SKM-1 treated with dmso at 0.1 percent for 144 hours (cell line): Measurements from ENCODE around the gene PLEKHF1.

ENCODE experiments used
- DNase-seq: peaks from one replicate; lab custom pipeline; 2025; ENCODE audit not compliant: unreplicated experiment; lab: John Stamatoyannopoulos, UW

The PLEKHF1 gene

DNA sequence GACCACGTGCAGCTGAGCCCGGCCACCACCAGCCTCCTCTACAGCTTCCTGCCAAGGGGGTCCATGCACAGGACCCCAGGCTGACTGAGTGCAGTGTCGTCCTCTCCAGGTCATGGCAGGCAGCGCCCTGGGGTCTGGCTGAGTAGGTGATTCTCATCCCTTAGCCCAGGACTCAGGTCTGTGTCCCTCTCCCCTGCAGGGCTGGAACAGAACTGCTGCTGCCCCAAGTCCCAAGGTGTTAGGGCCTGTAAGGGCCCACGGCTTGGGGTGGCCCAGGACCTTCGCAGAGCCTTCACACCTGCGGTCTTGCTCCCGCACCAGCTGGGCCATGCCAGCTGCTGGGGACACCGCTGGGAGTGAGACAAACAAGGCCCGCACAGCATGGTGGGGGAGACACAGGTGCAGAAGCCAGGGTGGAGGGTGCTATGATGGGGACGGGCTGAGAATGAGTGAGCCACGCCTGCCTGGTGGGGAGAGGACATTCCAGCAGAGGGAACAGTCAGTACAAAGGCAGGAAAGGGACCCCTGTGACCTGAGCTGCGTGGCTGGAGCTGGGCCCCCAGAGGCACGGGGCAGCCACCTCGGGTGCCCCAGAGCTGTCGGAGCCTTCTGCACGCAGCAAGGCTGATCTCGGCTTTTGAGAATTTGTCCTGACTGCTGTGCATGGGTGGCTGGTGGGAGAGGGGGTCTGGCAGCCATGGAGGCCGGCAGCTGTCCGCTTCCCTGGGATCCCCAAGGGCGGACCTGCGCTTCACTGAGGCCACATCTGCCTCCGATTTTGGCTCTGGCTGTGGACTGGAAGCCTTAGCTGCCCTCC is 11.9 kb downstream of the PLEKHF1 start:
- DNase-seq, result no peak

DNA sequence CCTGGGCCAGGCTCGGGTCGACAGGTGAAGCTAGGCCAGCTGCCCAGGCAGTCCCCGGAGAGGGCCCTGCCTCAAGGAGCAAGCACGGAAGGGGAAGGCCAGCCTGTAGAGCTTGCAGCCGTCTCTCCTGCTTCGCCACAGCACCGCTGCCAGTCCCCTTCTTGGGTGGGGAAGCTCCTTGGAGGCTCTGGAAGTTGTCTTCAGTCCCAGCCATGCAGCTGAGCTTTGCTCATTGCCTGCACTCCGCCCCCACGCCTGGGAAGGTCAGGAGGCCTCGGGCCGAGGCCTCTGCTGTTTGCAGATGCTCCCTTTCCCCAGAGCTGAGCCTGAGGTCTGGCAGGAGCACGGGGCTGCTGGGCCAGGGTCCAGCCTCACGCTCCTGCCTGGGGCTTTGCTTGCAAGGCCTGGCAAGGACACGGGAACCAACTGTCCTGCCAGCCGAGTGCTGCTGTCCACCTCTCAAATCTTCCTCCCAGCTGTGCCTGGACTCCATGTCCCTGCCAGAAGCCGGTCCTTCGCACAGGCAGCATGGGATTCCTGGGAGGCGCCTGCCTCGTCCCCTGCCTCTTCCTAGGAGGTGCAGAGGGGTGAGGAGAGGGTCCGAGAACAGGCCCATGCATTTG is 13.3 kb downstream of the PLEKHF1 start:
- DNase-seq, result no peak

DNA sequence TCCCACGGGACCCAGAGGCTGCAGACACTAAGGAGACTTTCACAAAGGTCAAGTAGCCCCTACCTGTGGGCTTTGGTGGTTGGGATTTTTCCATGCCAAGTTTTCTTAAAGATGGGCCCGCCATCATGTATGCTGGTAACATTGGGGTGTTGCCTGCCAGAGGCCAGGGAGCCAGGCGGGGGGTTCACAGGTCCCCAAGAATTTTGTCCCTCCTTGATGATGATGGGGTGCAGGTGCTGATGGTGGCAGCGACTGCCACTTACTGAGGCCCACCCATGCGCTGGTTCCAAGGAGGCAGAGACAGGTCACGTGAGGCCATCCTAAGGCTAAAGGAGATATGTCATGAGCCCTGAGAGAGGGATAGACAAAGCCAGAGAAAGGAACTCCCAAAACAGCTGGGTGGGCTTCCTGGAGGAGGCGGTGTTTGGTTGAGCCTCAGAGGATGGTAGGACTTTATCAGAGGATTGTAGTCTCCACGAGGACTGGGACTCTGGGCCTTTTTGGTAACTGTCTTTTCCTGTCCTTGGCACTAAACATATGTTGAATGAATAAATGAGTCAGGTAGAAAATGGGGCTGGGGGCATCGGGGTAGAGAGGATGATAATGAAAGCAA is 14.4 kb downstream of the PLEKHF1 start:
- no peak for DNase-seq

DNA sequence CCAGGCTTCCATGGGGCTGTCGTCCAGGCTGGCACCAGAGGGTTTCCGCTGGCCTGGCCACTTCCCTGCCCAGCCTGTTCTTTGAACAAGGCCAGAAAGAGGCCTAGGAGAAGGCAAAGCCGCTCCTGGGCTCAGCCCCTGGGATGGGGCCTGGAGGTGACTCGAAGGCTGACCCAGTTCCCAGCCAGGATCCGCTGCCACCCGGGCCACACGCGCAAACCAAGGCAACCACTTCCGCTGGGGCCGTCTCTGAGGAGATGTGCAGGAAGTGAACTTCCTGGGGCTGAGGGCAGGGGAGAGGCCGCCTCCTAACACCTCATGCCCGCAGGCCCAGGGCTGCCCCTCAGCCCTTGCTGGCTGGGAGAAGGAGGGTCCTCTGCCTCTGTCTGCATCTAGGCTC is 15.2 kb downstream of the PLEKHF1 start:
- peak; percentile 44 for DNase-seq

DNA sequence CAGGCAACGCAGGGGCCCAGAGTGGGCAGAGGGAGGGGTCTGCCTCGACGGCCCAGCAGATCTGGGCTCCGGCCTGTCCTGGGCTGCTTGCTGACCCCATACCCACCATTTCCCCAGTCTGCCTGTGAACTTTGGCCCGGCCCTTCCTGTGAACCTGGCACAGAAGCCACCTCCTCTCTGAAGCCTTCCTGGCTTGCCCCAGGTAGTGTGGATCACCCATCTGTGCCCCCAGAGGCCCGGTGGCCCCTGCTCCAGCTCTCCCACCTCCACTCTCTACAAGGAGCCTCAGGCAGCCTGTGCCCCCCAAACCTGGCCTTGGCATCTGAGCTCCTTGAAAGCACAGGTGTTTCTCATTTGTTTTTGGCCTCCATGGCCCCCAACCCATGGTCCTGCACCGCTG is 15.7 kb downstream of the PLEKHF1 start:
- DNase-seq, result no peak

DNA sequence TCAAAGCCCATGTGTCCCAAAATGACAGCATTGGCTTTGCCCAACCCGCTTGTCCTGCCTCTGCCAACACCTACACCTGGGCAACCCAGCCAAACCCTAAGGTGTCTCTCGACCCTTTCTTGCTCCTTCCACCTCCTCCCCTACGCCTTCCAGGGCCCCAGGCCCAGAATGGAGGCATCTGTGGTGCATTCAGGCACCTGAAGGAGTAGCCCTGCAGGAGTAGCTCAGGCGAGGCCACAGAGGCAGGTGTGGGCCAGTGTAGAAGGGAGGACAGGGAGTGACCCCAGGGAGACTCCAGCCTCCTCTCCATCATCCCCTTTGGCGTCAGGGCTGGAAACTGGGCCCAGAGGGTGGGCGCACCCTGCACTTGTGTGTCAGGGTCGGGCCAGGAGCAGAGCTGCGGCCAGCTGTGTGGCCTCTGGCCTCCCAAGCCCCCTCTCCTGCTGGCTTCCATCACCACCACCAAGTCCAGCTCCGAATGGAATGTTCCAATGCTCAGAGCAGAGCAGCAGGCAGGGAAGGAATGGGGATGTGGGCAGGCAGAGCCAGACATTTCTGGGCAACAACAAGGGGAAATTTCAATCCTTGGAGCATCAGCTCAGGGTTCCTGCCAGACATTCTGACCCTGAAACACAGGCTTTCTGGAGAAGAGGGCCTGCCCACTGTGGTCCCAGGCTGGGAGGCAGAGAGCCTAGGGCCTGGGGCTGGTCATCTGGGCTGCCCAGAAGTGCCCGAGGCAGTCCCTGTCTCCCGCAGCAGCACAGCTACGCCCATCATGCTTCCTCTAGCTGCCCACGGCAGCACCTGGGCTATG is 16.4 kb downstream of the PLEKHF1 start:
- no peak for DNase-seq

DNA sequence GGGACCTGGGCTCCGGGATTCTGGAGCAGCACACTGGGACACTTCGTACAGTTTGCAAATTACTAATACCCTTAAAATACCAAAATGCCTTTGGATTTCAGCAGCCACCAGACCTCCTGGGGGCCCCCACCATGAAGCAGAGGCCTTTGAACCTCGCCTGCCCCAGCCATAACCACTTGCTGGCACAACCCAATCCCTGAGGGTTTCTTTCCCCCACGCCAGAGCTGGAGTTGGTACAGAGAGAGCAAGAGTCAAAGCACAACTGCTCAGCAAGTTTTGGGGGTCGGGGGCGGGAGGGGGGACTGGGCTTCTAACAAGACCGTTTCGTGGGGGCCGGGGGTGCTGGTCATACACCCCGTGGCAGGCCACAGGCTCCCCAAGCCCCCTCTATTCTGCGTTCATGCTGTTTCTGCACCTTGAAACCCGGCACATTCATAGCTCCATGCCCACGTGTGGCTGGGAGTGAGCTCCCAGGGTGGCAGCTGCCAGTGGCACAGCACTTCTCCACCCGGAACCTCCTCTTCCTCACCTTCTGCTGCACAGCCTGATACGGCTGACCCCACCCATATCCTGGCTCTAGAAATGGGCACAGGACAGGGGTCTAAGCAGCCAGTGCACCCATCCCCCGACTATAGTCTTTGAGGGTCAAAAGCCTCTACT is 17.1 kb downstream of the PLEKHF1 start:
- no peak for DNase-seq

DNA sequence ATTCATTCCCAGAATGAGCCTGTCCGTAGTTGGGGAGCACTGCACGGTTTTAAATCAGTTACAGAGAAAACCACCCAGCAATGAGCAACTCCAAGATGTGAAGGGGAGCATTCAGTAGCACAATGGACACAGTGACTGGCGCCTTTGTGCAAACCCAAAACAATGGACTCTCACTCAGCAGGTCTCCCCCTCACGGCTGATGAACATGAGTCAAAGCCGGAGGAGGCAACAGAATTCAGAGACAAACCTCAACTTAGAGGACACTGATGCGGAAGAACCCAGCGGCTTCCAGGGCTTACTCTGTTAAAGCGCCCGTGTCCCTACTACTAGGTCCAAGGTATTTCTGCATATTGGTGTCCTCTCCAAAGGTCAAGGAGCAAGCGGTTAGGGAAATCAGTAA is 17.7 kb downstream of the PLEKHF1 start:
- no peak for DNase-seq

DNA sequence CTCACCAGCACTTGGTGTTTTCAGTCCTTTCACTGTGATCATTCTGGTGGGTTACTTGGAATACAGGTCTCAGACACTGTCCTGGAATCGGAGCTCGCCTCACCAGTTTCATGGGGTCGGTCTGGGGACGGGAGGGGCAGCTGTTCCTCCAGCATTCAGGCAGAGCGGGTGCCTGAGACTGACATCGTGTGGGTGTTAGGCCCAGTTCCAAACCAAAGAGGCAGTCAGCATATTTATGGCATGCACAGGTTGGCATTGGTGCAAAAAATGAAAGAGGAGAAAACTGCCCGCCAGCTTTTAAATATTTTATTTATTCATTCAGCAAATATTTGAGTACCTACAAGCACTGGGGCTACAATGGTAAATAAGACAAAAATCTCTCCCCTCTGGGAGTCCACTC is 20.1 kb downstream of the PLEKHF1 start:
- no peak for DNase-seq

DNA sequence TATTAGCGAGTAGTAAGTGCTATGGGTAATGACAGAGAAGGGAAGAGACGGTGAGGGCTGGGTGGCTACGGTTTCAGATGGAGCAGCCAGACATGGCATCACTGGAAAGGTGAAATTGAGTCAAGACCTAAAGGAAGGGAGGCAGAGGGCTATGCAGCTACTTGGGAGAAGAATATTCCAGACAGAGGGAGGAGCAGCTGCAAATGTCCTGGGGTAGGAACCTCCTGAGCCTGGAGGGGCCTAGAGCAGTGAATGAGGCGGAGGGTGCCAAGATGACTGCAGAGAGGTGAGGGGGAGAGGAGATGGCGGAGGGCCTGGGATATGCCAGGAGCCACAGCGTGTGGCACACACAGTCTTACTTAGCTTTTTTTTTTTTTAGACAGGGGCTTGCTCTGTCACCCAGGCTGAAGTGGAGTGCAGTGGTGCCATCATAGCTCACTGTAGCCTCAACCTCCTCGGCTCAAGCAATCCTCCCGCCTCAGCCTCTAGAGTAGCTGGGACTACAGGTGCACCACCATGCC is 21.1 kb downstream of the PLEKHF1 start:
- DNase-seq, result no peak

DNA sequence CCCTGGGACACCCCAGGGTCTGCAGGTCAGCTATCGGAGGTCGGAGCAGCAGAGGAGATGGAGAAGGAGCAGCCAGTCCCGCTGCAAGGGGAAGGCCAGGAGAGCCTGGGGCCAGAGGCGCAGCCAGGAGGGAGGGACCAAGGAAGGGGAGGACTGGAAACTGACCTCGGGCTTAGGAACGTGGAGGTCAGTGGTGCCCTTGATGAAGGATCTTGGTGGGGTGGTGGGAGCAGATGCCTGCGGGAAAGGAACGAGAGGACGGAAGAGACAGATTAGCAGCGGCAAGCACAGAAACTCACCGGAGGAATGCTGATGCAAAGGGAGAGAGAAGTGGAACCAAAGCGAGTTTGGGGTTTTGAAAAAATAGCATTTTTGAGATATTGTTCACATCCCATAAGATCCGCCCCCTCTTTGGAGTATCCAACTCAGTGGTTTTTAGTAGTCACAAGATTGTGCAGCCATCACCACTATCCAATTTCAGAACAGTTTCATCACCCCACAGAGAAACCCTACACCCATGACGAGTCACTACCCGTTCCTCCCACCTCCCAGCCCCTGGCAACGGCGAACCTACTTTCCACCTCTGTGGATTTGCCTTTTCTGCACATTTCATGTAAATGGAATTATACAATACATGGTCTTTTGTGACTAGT is 22.1 kb downstream of the PLEKHF1 start:
- no peak for DNase-seq

DNA sequence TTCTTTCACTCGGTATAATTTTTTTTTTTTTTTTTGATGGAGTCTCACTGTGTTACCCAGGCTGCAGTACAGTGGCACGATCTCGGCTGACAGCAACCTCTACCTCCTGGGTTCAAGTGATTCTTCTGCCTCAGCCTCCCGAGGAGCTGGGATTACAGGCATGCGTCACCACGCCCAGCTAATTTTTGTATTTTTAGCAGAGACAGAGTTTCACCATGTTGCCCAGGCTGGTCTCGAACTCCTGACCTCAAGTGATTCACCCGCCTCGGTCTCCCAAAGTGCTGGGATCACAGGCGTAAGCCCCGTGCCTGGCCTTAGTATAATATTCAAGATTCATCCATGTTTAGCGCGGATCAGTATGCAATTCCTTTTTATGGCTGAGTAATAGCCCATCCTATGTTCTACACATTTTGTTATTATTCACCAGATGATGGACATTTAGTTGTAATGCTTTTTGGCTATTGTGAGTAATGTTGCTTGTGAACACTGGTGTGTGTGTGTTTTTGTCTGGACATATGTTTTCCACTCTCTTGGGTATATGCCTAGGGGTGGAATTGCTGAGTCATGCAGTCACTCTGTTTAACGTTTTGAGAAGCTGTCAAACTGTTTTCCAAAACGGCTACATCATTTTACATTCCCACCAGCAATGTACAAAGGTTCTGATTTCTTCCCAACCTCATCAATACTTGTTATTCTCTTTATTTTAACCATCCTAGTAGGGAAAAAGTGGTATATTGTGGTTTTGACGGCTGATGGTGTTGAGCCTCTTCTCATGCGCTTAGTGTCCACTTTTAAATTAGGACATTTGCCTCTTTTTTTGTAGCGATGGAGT is 22.9 kb downstream of the PLEKHF1 start:
- no peak for DNase-seq

DNA sequence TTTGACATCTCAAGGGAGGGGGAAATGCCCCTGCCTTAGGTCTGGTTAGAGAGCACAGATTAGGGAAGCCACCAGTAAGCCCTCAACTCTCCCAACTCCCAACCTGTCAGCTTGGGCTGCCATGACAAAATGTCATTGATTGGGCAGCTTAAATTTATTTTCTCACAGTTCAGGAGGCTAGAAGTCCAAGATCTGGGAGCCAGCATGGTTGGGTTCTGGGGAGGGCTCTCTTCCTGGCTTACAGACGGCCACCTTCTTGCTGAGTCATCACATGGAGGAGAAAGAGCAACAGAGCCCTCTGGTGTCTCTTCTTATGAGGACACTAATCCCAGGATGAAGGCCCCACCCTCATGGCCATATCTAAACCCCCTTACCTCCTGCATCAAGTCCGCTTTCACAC is 25.6 kb downstream of the PLEKHF1 start:
- DNase-seq, result peak; percentile 48

DNA sequence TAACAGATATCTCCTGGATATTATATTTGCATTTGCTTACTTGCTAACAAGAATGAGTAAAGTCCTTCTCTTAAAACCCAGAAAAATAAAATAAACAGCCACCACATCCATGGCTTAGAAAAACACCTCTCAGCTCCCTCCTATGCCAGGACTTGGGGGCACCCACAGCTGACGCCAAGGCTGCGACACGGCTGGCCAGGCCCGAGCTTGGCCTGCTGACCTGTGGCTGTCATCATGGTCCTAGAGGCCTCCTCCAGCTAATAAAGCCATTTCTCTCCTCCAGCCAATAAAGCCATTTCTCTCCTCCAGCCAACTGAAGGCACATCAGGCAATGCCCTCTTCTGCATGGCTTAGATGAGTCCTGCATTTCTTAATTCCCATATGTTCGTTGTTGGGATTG is 28.9 kb downstream of the PLEKHF1 start:
- DNase-seq, result no peak

DNA sequence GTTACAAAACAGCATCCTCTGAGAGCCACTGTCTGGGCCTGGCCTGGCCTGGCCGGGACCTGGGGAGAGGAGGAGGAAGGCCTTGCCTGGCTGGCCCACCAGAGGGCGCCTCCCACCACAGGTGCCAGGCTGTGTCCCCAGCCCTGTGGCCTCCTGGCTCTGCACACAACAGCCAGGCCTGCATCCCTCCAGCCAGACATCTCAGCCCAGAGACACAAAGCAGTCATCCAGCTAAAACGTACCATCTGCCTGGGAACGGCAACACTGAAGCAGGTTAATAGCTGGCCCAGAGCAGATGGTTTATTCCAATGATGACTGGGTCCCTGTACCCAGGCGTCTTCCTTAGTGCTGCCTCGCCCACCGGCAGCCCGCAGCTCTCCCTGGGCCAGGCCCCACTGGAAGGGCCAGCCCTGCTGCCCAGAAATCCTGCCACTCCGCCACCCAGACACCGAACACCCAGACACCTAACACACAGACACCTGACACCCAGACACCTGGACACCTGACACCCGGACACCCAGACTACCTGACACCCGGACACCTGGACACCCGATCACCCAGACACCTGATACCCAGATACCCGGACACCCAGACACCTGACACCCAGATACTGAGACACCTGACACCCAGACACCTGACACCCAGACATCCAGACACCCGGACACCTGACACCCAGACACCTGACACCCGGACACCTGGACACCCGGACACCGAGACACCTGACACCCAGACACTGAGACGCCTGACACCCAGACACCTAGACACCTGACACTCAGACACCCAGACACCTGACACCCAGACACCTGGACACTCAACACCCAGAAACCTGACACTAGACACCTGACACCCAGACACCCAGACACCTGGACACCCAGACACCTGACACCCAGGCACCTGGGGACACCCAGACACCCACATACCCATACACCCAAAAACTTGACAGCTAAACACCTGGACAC is 29.7 kb downstream of the PLEKHF1 start:
- DNase-seq, result peak; percentile 90

DNA sequence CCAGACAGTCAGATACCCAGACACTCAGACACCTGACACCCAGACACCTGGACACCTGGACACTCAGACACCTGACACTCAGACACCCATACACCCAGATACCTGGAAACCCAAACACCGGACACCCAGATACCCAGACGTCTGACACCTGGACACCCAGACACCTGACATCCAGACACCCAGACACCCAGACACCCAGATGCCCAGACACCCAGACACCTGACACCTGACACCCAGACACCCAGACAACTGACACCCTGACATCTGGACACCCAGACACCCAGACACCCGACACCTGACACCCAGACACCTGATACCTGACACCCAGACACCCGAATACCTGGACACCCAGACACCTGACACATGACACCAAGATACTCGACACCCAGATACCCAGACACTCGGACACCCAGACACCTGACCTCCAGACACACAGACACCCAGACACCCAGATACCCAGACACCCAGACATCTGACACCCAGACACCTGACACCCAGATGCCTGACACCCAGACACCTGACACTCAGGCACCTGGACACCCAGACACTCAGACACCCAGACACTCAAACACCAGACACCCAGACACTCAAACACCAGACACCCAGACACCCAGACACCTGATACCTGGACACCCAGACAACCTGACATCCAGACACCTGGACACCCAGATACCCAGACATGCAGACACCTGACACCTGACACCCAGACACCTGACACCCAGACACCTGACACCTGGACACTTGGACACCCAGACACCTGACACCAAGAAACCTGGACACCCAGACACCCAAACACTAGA is 30.7 kb downstream of the PLEKHF1 start:
- DNase-seq, result no peak

DNA sequence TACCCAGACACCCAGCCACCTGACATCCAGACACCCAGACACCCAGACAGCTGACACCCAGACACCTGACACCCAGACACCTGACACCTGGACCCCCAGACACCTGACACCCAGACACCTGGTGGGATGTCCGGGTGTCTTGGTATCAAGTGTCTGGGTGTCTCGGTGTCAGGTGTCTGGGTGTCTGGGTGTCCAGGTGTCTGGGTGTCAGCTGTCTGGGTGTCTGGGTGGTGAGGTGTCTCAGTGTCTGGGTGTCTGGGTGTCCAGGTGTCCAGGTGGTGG is 31.2 kb downstream of the PLEKHF1 start:
- no peak for DNase-seq
